GM18520 (cell line): ENCODE data around the gene RNF157.
"Not testable (repeated sequence)": the region's sequence is repeated elsewhere in the genome, so short reads cannot be mapped to it uniquely, and the experiment has no call there.

ENCODE experiments used
- ATAC-seq: cut with Tn5 transposase; IDR thresholded peaks from one replicate; pipeline ENCODE4 v1.9.1; 2021; ENCODE audit not compliant: unreplicated experiment

Gene RNF157

DNA sequence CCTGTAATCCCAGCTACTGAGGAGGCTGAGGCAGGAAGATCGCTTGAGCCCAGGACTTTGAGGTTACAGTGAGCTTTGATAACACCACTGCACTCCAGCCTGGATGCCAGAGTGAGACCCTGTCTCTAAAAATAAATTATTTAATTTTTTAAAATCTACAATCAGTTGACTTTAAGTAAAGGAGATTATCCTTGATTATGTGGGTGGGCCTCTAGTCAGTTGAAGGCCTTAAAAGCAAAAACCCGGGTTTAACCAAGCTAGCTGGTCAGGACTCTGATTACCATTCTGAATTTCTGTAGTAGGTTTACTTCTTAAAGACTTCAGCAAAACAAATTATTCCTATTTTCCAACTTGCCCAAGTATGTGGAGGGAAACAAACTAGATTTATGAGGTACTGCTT lies 4.4 kb downstream of the RNF157 start:
- no peak for ATAC-seq

- ATAC-seq = no peak
These were observed 6.0 kb downstream of the RNF157 start for GRCh38 chr17:76234354-76234679.

DNA sequence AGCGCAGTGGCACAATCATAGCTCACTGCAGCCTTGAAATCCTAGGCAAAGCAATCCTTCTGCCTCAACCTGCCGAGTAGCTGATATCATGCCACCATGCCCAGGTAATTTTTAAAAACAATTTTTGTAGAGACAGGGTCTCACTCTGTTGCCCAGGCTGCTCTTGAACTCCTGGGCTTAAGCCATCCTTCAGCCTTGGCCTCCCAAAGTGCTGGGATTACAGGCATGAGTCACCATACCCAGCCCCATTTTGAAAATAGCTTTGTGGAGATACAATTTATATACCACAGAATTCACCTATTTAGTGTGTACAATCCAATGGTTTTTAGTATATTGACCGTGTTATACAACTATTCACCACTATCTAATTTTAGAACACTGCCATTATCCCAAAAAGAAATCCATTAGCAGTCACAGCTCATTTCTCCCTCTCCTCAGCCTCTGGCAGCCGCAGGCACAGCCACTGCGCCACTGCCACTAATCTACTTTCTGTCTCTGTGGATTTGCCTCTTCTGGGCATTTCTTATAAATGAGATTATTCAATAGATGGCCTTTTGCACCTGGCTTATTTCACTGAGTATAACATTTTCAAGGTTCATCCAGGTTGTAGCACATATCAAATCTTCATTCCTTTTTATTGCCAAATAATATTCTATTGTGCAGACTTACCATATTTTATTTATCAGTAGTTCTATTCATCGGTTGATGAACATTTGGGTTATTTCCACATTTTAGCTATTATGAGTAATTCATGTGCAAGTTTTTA lies 6.5 kb downstream of the RNF157 start:
- no peak for ATAC-seq

GRCh38 chr17:76232342-76232741 lies 8.0 kb downstream of the RNF157 start:
- no peak for ATAC-seq

- not testable (repeated sequence) for ATAC-seq
These were observed 13.5 kb downstream of the RNF157 start for GRCh38 chr17:76226749-76227148.

GRCh38 chr17:76225373-76226086 lies 14.8 kb downstream of the RNF157 start:
- not testable (repeated sequence) for ATAC-seq

DNA sequence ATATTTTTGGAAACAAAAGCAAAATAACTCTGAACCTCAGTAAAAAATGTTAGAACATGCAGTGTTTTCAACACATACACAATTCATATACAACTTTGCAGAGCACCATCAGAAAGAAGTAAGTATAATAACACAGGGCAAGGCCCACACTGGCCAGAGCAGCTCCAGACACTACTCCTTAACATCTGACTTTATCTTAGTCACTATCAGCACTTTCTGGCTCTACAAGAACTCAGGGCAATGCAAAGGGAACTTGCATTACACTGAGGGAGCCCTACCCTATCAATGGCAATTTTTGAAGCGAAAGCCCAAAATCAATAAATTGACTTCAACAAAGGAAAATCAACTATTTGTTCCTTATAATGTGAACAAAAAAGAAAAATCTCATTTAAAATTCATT lies 16.5 kb downstream of the RNF157 start:
- ATAC-seq = no peak

DNA sequence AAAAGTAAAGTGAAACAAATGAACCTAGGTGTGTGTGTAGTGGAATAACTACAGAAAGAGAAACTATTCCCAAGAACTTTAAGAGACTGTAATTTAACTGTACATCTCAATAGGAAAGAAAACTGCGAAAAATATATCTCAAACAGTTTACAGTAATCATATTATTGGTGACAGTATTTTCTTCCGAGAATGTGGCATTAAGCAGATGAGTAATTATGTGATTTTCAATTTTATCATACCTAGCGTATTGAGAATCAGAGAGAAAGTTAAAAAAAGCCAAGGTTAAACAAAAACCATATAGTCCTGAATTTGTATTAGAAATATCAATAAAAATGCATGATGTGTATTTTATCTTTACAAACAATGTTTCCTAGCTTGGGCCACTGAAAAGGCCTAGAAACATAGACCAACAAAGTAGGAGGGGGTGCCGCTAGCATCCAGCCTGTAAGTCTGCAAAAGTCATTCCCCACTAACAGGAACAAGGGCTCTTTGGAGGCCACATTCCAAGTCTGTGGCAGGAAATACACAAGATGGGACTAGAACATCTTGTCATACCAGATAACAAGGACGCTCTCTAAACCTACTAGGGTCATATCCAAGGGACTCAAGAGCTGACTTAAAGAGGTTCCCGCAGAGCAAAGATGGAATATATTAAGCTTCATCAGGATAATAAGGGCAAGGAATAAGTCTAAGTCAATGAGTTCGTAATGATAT lies 20.5 kb downstream of the RNF157 start:
- ATAC-seq = no peak

DNA sequence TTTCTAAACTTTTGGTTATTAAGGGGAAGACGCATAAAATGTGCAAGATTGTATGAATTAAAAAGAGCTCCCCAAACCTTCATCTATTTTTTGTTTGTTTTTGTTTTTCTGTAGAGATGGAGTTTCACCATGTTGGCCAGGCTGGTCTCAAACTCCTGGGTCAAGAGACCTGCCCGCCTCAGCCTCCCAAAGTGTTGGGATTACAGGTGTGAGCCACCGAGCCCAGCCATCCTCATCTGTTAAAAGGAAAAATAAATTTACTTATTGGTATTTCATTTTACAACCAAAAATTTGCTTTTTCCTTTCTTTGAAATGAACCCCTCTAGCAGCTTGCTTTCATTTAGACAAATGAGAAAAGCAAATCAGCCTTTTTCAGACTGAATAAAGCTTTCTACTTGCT lies 23.2 kb downstream of the RNF157 start:
- ATAC-seq = no peak

DNA sequence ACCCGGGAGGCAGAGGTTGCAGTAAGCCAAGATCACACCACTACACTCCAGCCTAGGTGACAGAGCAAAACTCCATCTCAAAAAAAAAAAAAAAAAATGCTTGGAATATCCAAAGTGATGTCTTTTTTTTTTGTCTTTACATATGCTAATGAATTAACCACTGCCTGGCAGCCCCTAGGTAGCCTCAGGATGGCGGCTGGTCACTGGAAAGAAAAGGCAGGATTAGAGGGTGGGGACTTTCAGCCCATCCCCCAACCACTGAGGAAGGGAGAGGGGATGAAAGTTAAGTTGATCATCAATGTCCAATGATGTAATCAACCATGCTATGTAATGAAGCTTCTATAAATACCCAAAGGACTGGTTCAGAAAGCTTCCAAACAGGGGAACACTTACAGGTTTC lies 26.8 kb downstream of the RNF157 start:
- ATAC-seq = no peak

GRCh38 chr17:76208120-76208519 lies 32.2 kb downstream of the RNF157 start:
- ATAC-seq = no peak

GRCh38 chr17:76207275-76208059 lies 32.8 kb downstream of the RNF157 start:
- ATAC-seq = no peak

GRCh38 chr17:76205542-76206144 lies 34.6 kb downstream of the RNF157 start:
- not testable (repeated sequence) for ATAC-seq

DNA sequence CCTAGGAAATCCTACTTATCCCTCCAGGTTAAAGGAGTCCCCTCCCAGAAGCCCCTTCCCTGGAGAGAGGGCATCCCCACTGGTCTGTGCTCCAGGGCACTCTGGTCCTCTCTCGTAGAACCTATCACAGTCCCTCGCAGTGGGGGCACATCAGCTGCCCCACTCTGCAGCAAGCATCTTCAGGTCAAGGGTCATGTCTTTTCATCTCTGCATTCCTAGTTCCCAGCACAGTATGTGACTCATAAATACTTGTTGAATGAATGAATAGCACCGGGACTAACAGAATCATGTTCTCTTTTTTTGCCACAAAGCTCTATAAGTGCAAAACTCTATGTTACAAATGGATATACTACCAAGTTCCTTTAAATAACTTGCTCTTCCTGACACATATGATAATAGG lies 36.0 kb downstream of the RNF157 start:
- no peak for ATAC-seq

DNA sequence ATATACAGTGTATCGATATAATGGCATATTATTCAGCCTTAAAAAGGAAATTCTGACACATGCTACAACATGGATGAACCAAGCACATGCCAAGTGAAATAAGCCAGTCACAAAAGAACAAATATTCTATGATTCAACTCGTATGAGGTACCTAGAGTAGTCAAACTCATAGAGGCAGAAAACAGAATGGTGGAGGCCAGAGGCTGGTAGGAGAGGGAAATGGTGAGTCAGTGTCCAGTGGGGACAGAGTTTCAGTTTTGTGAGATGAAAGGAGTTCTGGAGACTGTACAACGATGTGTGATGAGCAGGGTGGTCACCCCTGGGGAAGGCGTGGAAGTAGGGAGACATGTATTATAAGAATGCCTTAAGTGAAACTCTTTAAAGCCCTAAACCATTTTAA lies 39.9 kb downstream of the RNF157 start:
- no peak for ATAC-seq

DNA sequence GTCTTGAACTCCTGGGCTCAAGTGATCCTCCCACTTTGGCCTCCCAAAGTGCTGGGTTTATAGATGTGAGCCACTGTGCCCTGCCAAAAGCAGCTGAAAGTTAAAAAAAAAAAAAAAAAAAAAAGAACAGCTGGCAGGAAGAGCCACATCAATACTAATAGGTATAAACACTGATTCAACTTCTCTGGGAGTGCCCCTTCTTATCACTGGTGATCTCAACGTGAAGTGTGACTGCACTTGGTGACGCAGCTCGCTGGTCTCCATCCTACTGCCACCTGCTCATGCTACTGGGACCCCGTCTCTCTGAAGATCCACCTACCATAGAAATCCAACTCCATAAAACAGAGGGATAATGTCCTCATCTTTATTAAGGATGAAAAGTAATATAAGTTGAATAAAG lies 40.8 kb downstream of the RNF157 start:
- no peak for ATAC-seq

DNA sequence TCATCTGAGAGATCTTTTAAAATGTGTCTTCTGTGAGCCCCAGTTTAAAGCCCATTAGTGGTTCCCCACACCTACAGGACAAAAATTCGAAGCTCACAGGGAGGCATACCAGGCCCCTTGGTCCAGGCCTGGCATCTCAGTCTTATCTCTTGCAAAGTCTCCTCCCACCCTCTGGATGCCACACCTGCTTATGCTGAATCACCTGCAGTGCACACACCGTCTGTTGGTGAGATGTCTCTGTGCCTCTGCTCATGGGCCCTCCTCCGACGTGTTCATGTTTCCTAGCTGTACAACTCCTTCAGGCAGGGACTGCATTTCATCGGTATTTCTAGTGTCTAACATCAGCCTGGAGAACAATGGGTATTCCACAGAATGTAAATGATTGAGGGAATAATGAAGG lies 41.6 kb downstream of the RNF157 start:
- ATAC-seq = no peak

- ATAC-seq = no peak
These were observed 42.4 kb downstream of the RNF157 start for GRCh38 chr17:76197911-76198310.

DNA sequence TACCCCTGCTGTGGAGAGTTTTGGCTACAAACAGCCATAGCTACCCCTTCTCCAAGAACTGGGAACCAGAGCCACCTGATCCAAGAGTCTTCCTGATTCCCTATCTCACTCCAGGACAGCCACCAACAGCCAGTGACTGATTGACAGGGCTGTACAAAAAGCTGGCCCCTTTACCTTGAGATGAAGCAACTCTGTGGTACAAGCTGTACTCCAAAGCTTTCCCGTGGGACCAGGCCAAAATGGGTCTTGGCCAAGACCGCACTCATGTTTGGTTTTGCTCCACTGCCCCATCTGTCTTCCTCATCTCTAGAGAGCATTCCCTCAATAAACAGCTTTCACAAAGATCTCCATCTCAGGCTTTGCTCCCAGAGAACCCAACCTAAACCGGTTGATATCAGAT lies 43.6 kb downstream of the RNF157 start:
- ATAC-seq = no peak

DNA sequence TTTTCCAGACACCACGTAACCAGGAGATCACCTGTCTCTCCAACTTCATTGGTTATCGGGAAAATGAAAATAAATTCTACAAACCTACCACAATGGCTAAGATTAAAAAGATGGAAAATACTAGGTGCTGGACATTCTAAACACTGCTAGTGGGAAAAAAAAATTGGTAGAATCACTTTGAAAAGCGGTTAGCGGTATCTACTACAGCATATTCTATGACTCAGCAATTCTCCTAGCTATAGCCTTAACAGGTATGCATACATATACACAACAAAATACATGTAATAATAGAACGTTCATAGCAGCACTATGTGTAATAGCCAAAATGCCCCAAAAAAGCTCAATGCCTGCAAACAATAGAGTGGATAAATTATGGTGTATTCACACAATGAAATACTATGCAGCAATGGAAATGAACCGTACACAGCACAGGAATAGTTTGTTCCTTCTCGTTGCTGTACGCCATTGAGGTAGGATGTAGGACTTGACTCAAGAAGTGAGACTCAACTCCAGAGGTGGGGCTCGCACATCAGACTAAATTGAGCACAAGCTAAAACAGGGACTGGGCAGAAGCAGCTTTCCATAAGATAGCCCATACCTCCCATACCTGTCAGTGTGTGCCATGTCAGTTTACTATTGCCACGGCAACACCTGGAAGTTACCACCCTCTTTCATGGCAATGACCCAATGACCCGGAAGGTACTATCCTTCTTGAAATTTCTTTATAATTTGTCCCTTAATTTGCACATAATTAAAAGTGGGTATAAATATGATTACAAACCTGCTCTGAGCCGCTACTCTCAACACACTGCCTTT lies 44.8 kb downstream of the RNF157 start:
- ATAC-seq = no peak
